HEK293 (cell line): ENCODE measurements around the gene KCNC1.

Experiments
- HOXA7 ChIP-seq: sonication (generic); formaldehyde crosslinking; IDR thresholded peaks from 2 replicates; pipeline ENCODE4 v1.8.1; 2022; ENCODE audit warnings: missing genetic modification reagents, borderline replicate concordance
- PRDM2 ChIP-seq: fragments of 450-650 bp; formaldehyde crosslinking; IDR thresholded peaks from 2 replicates; pipeline ENCODE4 v1.5.1; 2016; ENCODE audit warnings: missing biosample characterization, missing genetic modification characterization, borderline replicate concordance
- YY2 ChIP-seq: fragments of 450-650 bp; formaldehyde crosslinking; IDR thresholded peaks from 2 replicates; pipeline ENCODE4 v1.5.1; 2016; ENCODE audit warnings: missing biosample characterization, missing genetic modification characterization
- ZFP3 ChIP-seq: fragments of 450-650 bp; formaldehyde crosslinking; IDR thresholded peaks from 2 replicates; pipeline ENCODE4 v1.5.1; 2016; ENCODE audit warnings: low read depth, missing biosample characterization, missing genetic modification characterization
- ZNF114 ChIP-seq: fragments of 450-650 bp; formaldehyde crosslinking; IDR thresholded peaks from 2 replicates; pipeline ENCODE4 v1.5.0; 2017; ENCODE audit warnings: missing biosample characterization, missing genetic modification characterization
- ZNF184 ChIP-seq: fragments of 450-650 bp; IDR thresholded peaks from 2 replicates; pipeline ENCODE4 v1.5.1; 2018; ENCODE audit warnings: missing biosample characterization, mild to moderate bottlenecking, missing genetic modification characterization
- TF ChIP-seq, protein P1 (sequence below): fragments of 450-650 bp; formaldehyde crosslinking; IDR thresholded peaks from 2 replicates; pipeline ENCODE4 v1.5.1; 2016; ENCODE audit warnings: missing biosample characterization, missing genetic modification characterization

DNA sequence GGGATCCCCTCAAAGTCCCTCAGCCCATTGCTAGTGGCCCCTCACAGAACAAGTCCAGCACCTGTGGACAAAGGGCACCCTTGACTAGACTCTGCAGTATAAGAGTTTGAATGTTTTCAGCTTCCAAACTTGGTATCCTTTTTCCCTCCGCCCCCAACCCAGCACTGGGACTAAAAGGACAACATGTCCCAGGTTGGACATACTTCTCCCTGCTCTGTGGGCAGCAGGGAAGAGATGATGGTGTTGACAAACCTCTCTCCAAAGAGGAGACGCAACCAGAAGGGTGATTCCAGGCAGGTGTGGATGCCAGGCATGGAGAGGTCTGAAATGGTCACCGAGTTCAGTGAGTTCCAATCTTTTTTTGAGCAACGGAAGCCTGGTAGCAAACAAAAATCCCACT is 19.7 kb upstream of the KCNC1 start:
- TF ChIP-seq ZNF184 (tag by site-specific recombination) = no peak
- TF ChIP-seq, protein P1, sequence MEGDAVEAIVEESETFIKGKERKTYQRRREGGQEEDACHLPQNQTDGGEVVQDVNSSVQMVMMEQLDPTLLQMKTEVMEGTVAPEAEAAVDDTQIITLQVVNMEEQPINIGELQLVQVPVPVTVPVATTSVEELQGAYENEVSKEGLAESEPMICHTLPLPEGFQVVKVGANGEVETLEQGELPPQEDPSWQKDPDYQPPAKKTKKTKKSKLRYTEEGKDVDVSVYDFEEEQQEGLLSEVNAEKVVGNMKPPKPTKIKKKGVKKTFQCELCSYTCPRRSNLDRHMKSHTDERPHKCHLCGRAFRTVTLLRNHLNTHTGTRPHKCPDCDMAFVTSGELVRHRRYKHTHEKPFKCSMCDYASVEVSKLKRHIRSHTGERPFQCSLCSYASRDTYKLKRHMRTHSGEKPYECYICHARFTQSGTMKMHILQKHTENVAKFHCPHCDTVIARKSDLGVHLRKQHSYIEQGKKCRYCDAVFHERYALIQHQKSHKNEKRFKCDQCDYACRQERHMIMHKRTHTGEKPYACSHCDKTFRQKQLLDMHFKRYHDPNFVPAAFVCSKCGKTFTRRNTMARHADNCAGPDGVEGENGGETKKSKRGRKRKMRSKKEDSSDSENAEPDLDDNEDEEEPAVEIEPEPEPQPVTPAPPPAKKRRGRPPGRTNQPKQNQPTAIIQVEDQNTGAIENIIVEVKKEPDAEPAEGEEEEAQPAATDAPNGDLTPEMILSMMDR = no peak
- no peak for TF ChIP-seq HOXA7 (CRISPR knock-in tag)
- no peak for TF ChIP-seq ZFP3 (tag by site-specific recombination)
- TF ChIP-seq ZNF114 (tag by site-specific recombination) = no peak
- no peak for TF ChIP-seq PRDM2 (tag by site-specific recombination)
- TF ChIP-seq YY2 (tag by site-specific recombination) = no peak
